CD4-positive, alpha-beta T cell (primary cell): Measurements from ENCODE around the gene CFAP52. TPM values are rescaled to one million over a fixed set of nuclear protein-coding genes. Genes with fewer than 3 reads are reported as not detected.
"Not testable (repeated sequence)": the region's sequence is repeated elsewhere in the genome, so short reads cannot be mapped to it uniquely, and the experiment has no call there.

ENCODE experiments used
- ATAC-seq: fragments of 200-7000 bp; cut with Tn5 transposase; one replicate; pipeline ENCODE4 v1.10.0; 2022; ENCODE audit warnings: mild to moderate bottlenecking; ENCODE audit not compliant: poor library complexity
- CTCF ChIA-PET: fragments of 350-600 bp; sonication (Branson Sonifier 250); formaldehyde crosslinking; loops from one replicate; lab custom pipeline; 2021; ENCODE audit warnings: antibody characterized with exemption, inconsistent platforms; lab: Charles Lee
- POLR2A ChIA-PET: fragments of 350-600 bp; sonication (Branson Sonifier 250); formaldehyde crosslinking; loops from one replicate; lab custom pipeline; 2021; ENCODE audit warnings: antibody characterized with exemption, inconsistent platforms; lab: Charles Lee
- DNase-seq, 14 experiments: peaks; one replicate each; pipeline ENCODE4 v3.0.0-alpha.2; 2013 to 2020; ENCODE audit warnings: mixed read lengths in 2 of 14
- H3K27ac ChIP-seq, 2 donors: one replicate each; pipeline versions ENCODE4 v1.5.1 to v1.7.0; 2013; ENCODE audit warnings: low read length in 2 of 2, low read depth in 1 of 2, mild to moderate bottlenecking in 1 of 2
- H3K27me3 ChIP-seq, 2 experiments: 1 replicate in 1 of 2; 2 replicates in 1 of 2; pipeline versions ENCODE4 v1.6.1 to v1.7.0; 2013; ENCODE audit warnings: low read length in 2 of 2, control low read depth in 1 of 2, mild to moderate bottlenecking in 1 of 2, moderate library complexity in 1 of 2; ENCODE audit not compliant: insufficient read depth in 2 of 2, control insufficient read depth in 1 of 2
- H3K36me3 ChIP-seq: one replicate; pipeline ENCODE4 v1.6.1; 2013; ENCODE audit warnings: low read length, control low read depth; ENCODE audit not compliant: insufficient read depth
- H3K4me1 ChIP-seq: one replicate; pipeline ENCODE4 v1.6.1; 2013; ENCODE audit warnings: low read length, control low read depth; ENCODE audit not compliant: insufficient read depth
- H3K4me3 ChIP-seq: one replicate; pipeline ENCODE4 v1.5.1; 2013; ENCODE audit warnings: mild to moderate bottlenecking, low read length, moderate library complexity
- H3K9me3 ChIP-seq, 2 experiments: 1 replicate in 1 of 2; 2 replicates in 1 of 2; pipeline versions ENCODE4 v1.6.1 to v1.7.0; 2013; ENCODE audit warnings: low read length in 2 of 2, mild to moderate bottlenecking in 2 of 2, control low read depth in 1 of 2, moderate library complexity in 1 of 2; ENCODE audit not compliant: control insufficient read depth in 1 of 2, insufficient read depth in 1 of 2
- H3K27ac Mint-ChIP-seq: one replicate; pipeline ENCODE4 v1.8.0; 2020; ENCODE audit warnings: mixed read lengths
- H3K27me3 Mint-ChIP-seq: one replicate; pipeline ENCODE4 v1.8.0; 2021; ENCODE audit warnings: mixed read lengths
- H3K36me3 Mint-ChIP-seq: one replicate; pipeline ENCODE4 v1.8.0; 2021; ENCODE audit warnings: low read depth, mixed read lengths
- H3K4me1 Mint-ChIP-seq: one replicate; pipeline ENCODE4 v1.8.0; 2021; ENCODE audit warnings: low read depth, mixed read lengths
- H3K4me3 Mint-ChIP-seq: one replicate; pipeline ENCODE4 v1.8.0; 2020; ENCODE audit warnings: mild to moderate bottlenecking, mixed read lengths
- H3K9me3 Mint-ChIP-seq: one replicate; pipeline ENCODE4 v1.8.0; 2020; ENCODE audit warnings: mixed read lengths
- intact Hi-C, 2 experiments: fragments of 100-400 bp; cut with DNase I in 1 of 2; cut with micrococcal nuclease in 1 of 2; formaldehyde crosslinking; loops; one replicate each; pipeline versions ENCODE4 v1.15.1 to v1.9.0; 2023 to 2025; cut with DNase I, micrococcal nuclease
- total RNA-seq, 174 experiments: library from RNA in 2 of 174; stranded (reverse) in 2 of 174; gene quantifications; one replicate each; pipeline ENCODE4 v1.2.3 and lab custom pipeline; 2021 to 2026
- TF ChIP-seq, protein P1 (sequence below): fragments of 200-600 bp; IDR thresholded peaks from one replicate; pipeline ENCODE4 v1.8.0; 2022; ENCODE audit warnings: antibody characterized with exemption, mild to moderate bottlenecking

CFAP52 gene
- total RNA-seq, 2 experiments from 2014 or later: not detected

DNA sequence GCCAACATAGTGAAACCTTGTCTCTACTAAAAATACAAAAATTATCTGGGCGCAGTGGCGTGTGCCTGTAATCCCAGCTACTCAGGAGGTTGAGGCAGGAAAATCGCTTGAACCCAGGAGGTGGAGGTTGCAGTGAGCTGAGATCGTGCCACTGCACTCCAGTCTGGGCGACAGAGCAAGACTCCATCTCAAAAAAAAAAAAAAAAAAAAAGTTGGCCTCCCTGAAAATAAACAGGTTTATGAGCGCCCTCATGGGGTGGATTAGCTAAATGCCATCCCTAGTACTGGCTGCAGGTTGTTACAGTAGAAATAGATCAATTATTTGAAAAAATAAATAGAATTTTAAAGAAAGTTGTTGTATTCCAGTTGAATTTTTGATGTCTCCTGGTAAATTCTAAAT is 21.7 kb upstream of the CFAP52 start:
- H3K4me3 ChIP-seq, H3K27me3 ChIP-seq, H3K36me3 ChIP-seq, H3K27me3 Mint-ChIP-seq, H3K9me3 ChIP-seq, intact Hi-C loops, H3K27ac ChIP-seq, H3K4me3 Mint-ChIP-seq, H3K9me3 Mint-ChIP-seq, H3K27ac Mint-ChIP-seq, H3K4me1 ChIP-seq, H3K4me1 Mint-ChIP-seq: not testable (repeated sequence)
- peaks cover 39% of the 10 kb centered on the region for H3K36me3 Mint-ChIP-seq
- ATAC-seq: peak; percentile 54
- peak in 11 of 14 experiments; percentile 6 to 66 (median 29) for DNase-seq
- TF ChIP-seq, protein P1, sequence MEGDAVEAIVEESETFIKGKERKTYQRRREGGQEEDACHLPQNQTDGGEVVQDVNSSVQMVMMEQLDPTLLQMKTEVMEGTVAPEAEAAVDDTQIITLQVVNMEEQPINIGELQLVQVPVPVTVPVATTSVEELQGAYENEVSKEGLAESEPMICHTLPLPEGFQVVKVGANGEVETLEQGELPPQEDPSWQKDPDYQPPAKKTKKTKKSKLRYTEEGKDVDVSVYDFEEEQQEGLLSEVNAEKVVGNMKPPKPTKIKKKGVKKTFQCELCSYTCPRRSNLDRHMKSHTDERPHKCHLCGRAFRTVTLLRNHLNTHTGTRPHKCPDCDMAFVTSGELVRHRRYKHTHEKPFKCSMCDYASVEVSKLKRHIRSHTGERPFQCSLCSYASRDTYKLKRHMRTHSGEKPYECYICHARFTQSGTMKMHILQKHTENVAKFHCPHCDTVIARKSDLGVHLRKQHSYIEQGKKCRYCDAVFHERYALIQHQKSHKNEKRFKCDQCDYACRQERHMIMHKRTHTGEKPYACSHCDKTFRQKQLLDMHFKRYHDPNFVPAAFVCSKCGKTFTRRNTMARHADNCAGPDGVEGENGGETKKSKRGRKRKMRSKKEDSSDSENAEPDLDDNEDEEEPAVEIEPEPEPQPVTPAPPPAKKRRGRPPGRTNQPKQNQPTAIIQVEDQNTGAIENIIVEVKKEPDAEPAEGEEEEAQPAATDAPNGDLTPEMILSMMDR: peak; percentile 45
- CTCF ChIA-PET: interaction anchor here (1.1 kb wide), 1 partner anchor 35 kb away, joined by 3 read pairs; no protein-coding TSS in a partner anchor
- POLR2A ChIA-PET: interaction anchor here (0.7 to 0.9 kb wide), 3 partner anchors 11 to 654 kb away, joined by 3 to 4 read pairs (median 3); no protein-coding TSS in a partner anchor

DNA sequence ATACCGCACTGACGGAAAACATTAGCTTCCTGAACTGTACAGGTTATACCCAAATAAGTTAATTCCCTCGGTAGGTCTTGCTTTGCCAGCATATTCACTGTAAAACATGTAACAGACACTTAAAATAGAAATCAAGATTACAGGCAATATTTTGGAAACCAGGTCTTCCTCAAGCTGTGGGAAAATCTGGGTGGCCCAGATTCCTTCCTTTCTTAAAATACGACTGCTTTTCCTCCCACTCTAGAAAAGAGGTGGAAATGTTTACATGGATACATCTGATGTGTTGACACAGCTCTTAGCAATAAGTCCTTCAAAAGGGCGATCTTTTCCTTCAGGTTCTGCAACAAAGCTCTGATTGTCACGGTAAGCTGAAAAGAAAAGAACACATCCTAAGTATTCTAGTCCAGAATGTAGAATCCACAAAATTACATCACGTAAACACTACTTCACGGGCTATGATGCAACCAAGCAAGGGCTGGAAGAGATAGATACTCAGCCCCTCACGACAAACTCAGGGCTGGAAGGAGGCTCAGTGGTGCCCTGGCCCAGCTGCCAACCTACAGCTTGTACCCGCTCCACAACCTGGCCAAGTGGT is 19.2 kb upstream of the CFAP52 start:
- no peaks in the 10 kb centered on the region for H3K9me3 Mint-ChIP-seq
- ATAC-seq: no peak
- H3K4me3 ChIP-seq: no peak overlapping the region
- DNase-seq: no peak
- no peak overlapping the region for H3K27ac Mint-ChIP-seq
- ChIA-PET POLR2A (interaction anchor here (0.8 kb wide), 1 partner anchor 8 kb away, joined by 3 read pairs; no protein-coding TSS in a partner anchor), CTCF (interaction anchor here (1.2 kb wide), 1 partner anchor 20 kb away, joined by 5 read pairs; no protein-coding TSS in a partner anchor)
- H3K27ac ChIP-seq: no peak overlapping the region
- intact Hi-C loops: no loop called here
- H3K9me3 ChIP-seq: no peaks in the 10 kb centered on the region
- H3K27me3 Mint-ChIP-seq: no peaks in the 10 kb centered on the region
- H3K36me3 ChIP-seq: peaks cover 8% of the 10 kb centered on the region
- H3K4me1 Mint-ChIP-seq: peaks cover under 1% of the 10 kb centered on the region
- H3K36me3 Mint-ChIP-seq: peaks cover 30% of the 10 kb centered on the region
- TF ChIP-seq, protein P1: no peak
- H3K4me1 ChIP-seq: no peaks in the 10 kb centered on the region
- H3K4me3 Mint-ChIP-seq: no peak overlapping the region
- no peaks in the 10 kb centered on the region for H3K27me3 ChIP-seq

DNA sequence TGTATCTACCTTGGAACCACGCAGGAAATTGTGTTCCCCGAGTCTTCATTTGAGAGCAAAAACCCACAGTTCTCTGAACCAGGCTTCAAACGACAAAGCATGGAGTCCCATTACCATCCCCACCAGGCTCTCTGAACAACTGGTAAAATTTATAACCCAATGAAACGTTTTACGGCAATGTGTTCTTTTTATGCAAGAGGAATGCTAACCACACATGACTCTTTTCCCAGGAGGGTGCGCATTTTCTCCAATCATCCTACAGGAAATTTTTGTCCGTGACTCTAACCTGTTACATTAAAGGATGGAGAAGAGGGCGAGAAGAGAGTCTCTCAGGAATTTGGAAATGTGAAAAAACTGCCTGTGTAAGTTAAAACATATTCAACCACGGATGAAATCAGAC is 18.6 kb upstream of the CFAP52 start:
- intact Hi-C loops: no loop called here
- no peak for ATAC-seq
- no peak overlapping the region for H3K4me3 Mint-ChIP-seq
- ChIA-PET POLR2A (no interaction called here), CTCF (interaction anchor here (1.2 kb wide), 1 partner anchor 19 kb away, joined by 5 read pairs; no protein-coding TSS in a partner anchor)
- DNase-seq: no peak
- H3K4me1 Mint-ChIP-seq: peaks cover 6% of the 10 kb centered on the region
- TF ChIP-seq, protein P1: no peak
- no peaks in the 10 kb centered on the region for H3K27me3 Mint-ChIP-seq
- Histone ChIP-seq H3K36me3 (peaks cover 11% of the 10 kb centered on the region), H3K27me3 (no peaks in the 10 kb centered on the region), H3K27ac (no peak overlapping the region), H3K9me3 (no peaks in the 10 kb centered on the region), H3K4me3 (no peak overlapping the region), H3K4me1 (no peaks in the 10 kb centered on the region)
- no peak overlapping the region for H3K27ac Mint-ChIP-seq
- H3K9me3 Mint-ChIP-seq: no peaks in the 10 kb centered on the region
- peaks cover 34% of the 10 kb centered on the region for H3K36me3 Mint-ChIP-seq
